Naive thymus-derived CD4-positive, alpha-beta T cell (primary cell): ENCODE results near the gene TGFBR2. TPM values are rescaled to one million over a fixed set of nuclear protein-coding genes. Genes with fewer than 3 reads are reported as not detected.

Source experiments
- ATAC-seq: fragments of 150-1000 bp; cut with Tn5 transposase; 2 replicates; pipeline ENCODE4 v1.10.0; 2021; ENCODE audit warnings: mild to moderate bottlenecking, moderate library complexity
- CTCF ChIA-PET: fragments of 350-600 bp; sonication (Branson Sonifier 250); formaldehyde crosslinking; loops from one replicate; lab custom pipeline; 2021; ENCODE audit warnings: antibody characterized with exemption; lab: Charles Lee
- POLR2A ChIA-PET: fragments of 350-600 bp; sonication (Branson Sonifier 250); formaldehyde crosslinking; loops from one replicate; lab custom pipeline; 2021; ENCODE audit warnings: antibody characterized with exemption, inconsistent platforms; lab: Charles Lee
- DNase-seq, 9 donors: peaks; one replicate each; pipeline versions ENCODE4 v3.0.0 to v3.0.0-alpha.2; 2020 to 2022; ENCODE audit warnings: mixed read lengths in 1 of 9
- H3K27ac ChIP-seq: one replicate; pipeline ENCODE4 v1.7.0; 2013; ENCODE audit warnings: mild to moderate bottlenecking, low read depth, low read length, moderate library complexity
- H3K27me3 ChIP-seq, 2 donors: one replicate each; pipeline ENCODE4 v1.7.0; 2013; ENCODE audit warnings: low read length in 2 of 2, mild to moderate bottlenecking in 2 of 2, moderate library complexity in 2 of 2; ENCODE audit not compliant: control insufficient read depth in 2 of 2, insufficient read depth in 2 of 2
- H3K36me3 ChIP-seq, 3 experiments: 1 replicate in 2 of 3; 2 replicates in 1 of 3; pipeline ENCODE4 v1.7.0; 2013; ENCODE audit warnings: low read length in 3 of 3, mild to moderate bottlenecking in 3 of 3, moderate library complexity in 1 of 3; ENCODE audit not compliant: insufficient read depth in 3 of 3, control insufficient read depth in 2 of 3
- H3K4me1 ChIP-seq, 2 donors: one replicate each; pipeline ENCODE4 v1.7.0; 2013; ENCODE audit warnings: low read length in 2 of 2, mild to moderate bottlenecking in 2 of 2, moderate library complexity in 1 of 2; ENCODE audit not compliant: control insufficient read depth in 2 of 2, insufficient read depth in 2 of 2
- H3K4me3 ChIP-seq: 2 replicates; pipeline ENCODE4 v1.7.0; 2013; ENCODE audit warnings: mild to moderate bottlenecking, low read length
- H3K9me3 ChIP-seq, 3 experiments: 1 replicate in 2 of 3; 2 replicates in 1 of 3; pipeline ENCODE4 v1.7.0; 2013; ENCODE audit warnings: low read length in 3 of 3; ENCODE audit not compliant: control insufficient read depth in 2 of 3
- H3K27ac Mint-ChIP-seq, 9 donors: one replicate each; pipeline ENCODE4 v1.8.0; 2020 to 2022; ENCODE audit warnings: mixed read lengths in 9 of 9, mild to moderate bottlenecking in 8 of 9, moderate library complexity in 5 of 9, inconsistent platforms in 2 of 9
- H3K27me3 Mint-ChIP-seq, 5 donors: one replicate each; pipeline ENCODE4 v1.8.0; 2021 to 2022; ENCODE audit warnings: mixed read lengths in 5 of 5, mild to moderate bottlenecking in 1 of 5
- H3K36me3 Mint-ChIP-seq, 5 donors: one replicate each; pipeline ENCODE4 v1.8.0; 2020 to 2022; ENCODE audit warnings: mixed read lengths in 5 of 5, mild to moderate bottlenecking in 3 of 5, inconsistent platforms in 1 of 5
- H3K4me1 Mint-ChIP-seq, 7 donors: one replicate each; pipeline ENCODE4 v1.8.0; 2020 to 2022; ENCODE audit warnings: mixed read lengths in 7 of 7, mild to moderate bottlenecking in 3 of 7, inconsistent platforms in 1 of 7
- H3K4me3 Mint-ChIP-seq, 10 donors: one replicate each; pipeline ENCODE4 v1.8.0; 2020 to 2022; ENCODE audit warnings: mild to moderate bottlenecking in 10 of 10, mixed read lengths in 10 of 10, moderate library complexity in 6 of 10, inconsistent platforms in 2 of 10
- H3K9me3 Mint-ChIP-seq, 11 donors: one replicate each; pipeline ENCODE4 v1.8.0; 2020 to 2022; ENCODE audit warnings: mixed read lengths in 11 of 11, mild to moderate bottlenecking in 4 of 11, inconsistent platforms in 1 of 11, moderate library complexity in 1 of 11
- intact Hi-C, 2 donors: fragments of 100-400 bp; cut with micrococcal nuclease; formaldehyde crosslinking; loops; one replicate each; pipeline ENCODE4 v1.15.1; 2023
- polyA plus RNA-seq, 2 donors: library from polyadenylated mRNA; unstranded; fragments of 300-500 nt; fragmentation: Illumina TruSeq; gene quantifications; one replicate each; pipeline ENCODE4 v1.2.3, GENCODE V29; 2021
- total RNA-seq, 6 experiments: library from RNA in 5 of 6; stranded (reverse) in 5 of 6; gene quantifications; 1 replicate in 5 of 6; 2 replicates in 1 of 6; pipeline ENCODE4 v1.2.3 and lab custom pipeline; 2021 to 2026

The TGFBR2 gene
- total and polyA plus RNA-seq, 7 experiments from 2014 or later, result 63.0 to 263 (median 155) TPM

DNA sequence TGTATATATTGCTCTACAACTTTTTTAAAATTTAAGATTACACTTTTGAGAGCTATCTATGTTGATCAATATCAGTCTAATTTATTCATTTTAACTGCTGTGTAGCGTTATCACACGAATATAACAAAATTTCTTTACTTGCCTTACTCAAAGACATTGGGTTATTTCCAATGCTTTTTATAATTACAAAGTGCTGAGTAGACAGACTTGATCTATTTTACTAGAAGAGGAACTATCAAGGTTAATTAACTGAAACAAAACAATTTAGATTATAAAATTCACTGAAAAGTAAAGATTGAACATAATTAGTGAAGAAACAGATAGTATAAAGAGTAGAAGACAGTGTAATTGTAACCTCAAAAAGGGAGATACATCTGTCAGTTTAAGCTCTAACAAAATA lies 105.5 kb downstream of the TGFBR2 start:
- no peaks in the 10 kb centered on the region for H3K27me3 Mint-ChIP-seq
- intact Hi-C loops, result no loop called here
- no peak overlapping the region for H3K27ac Mint-ChIP-seq
- POLR2A ChIA-PET, result interaction anchor here (1.0 kb wide), 1 partner anchor 8 kb away, joined by 3 read pairs; no protein-coding TSS in a partner anchor
- H3K9me3 Mint-ChIP-seq, result peaks cover 0 to 9% (median 3%) of the 10 kb centered on the region in 11 donors
- no peaks in the 10 kb centered on the region for H3K36me3 ChIP-seq
- peaks cover 5 to 36% (median 22%) of the 10 kb centered on the region in 7 donors for H3K4me1 Mint-ChIP-seq
- peaks cover 0 to 3% (median 3%) of the 10 kb centered on the region in 5 donors for H3K36me3 Mint-ChIP-seq
- H3K4me3 ChIP-seq, result no peak overlapping the region
- ATAC-seq (no peak), DNase-seq (no peak)
- H3K4me1 ChIP-seq, result peaks cover 0 to 11% of the 10 kb centered on the region in 2 donors
- H3K27me3 ChIP-seq, result no peaks in the 10 kb centered on the region
- H3K9me3 ChIP-seq, result no peaks in the 10 kb centered on the region
- CTCF ChIA-PET, result no interaction called here
- no peak overlapping the region for H3K27ac ChIP-seq
- no peak overlapping the region for H3K4me3 Mint-ChIP-seq

DNA sequence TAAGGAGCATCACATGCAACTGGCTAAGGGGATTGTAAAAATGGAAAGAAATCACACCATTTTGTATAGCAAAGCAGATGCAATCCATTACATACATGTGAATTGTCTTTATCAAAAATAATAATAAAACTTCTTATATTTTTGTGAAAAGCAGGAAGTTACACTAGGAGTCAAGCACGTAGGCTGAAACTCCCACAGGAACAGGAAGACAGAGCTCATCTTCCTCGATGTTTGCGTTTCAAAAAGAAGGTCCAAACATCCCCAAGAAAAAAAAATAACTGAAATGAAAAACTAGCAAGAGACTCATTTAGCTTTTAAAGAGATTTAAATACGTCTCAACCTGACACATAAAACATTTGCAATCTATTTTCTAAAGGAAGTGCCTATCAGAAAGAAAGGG lies 106.6 kb downstream of the TGFBR2 start:
- Mint-ChIP-seq H3K4me1 (peaks cover 5 to 36% (median 22%) of the 10 kb centered on the region in 7 donors), H3K27me3 (peaks cover 0 to 2% (median 0%) of the 10 kb centered on the region in 5 donors), H3K36me3 (no peaks in the 10 kb centered on the region), H3K9me3 (peaks cover 0 to 4% (median 0%) of the 10 kb centered on the region in 11 donors), H3K4me3 (peak overlapping the region in 6 of 10 donors; percentile 13 to 63 (median 39)), H3K27ac (peak overlapping the region in 1 of 9 donors; percentile 2)
- Histone ChIP-seq H3K27me3 (no peaks in the 10 kb centered on the region), H3K27ac (no peak overlapping the region), H3K9me3 (no peaks in the 10 kb centered on the region), H3K4me1 (peaks cover 0 to 11% of the 10 kb centered on the region in 2 donors), H3K36me3 (no peaks in the 10 kb centered on the region), H3K4me3 (no peak overlapping the region)
- ChIA-PET POLR2A (interaction anchor here (0.7 to 1.4 kb wide), 2 partner anchors 15 to 19 kb away, joined by 3 read pairs; no protein-coding TSS in a partner anchor), CTCF (no interaction called here)
- ATAC-seq, result no peak
- no peak for DNase-seq
- intact Hi-C loops, result no loop called here

DNA sequence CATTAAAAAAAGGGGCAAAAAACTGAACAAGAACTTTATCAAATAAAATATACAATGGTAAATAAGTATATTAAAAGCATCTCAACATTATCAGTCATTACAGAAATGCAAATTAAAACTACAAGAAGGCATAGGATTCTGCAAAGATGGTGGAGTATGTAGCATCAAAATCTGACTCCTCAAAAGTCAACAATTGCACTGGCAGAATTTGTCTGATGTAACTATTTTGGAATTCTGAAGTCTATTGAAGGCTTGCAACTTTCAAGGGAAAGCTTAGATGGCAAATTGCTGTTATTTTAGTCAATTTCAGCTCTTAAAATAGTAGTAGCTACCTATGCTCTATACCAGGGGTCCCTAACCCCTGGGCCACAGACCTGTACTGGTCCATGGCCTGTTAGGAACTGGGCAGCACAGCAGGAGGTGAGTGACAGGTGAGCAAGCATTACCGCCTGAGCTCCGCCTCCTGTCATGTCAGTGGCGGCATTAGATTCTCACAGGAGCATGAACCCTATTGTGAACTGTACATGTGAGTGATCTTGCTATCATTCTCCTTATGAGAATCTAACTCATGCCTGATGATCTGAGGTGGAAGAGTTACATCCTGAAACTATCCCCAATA lies 107.6 kb downstream of the TGFBR2 start:
- H3K4me3 Mint-ChIP-seq, result no peak overlapping the region
- no peak for DNase-seq
- Histone ChIP-seq H3K36me3 (no peaks in the 10 kb centered on the region), H3K27ac (no peak overlapping the region), H3K4me1 (peaks cover 0 to 3% of the 10 kb centered on the region in 2 donors), H3K27me3 (no peaks in the 10 kb centered on the region), H3K9me3 (no peaks in the 10 kb centered on the region), H3K4me3 (no peak overlapping the region)
- peaks cover 0 to 26% (median 13%) of the 10 kb centered on the region in 7 donors for H3K4me1 Mint-ChIP-seq
- no peaks in the 10 kb centered on the region for H3K36me3 Mint-ChIP-seq
- ChIA-PET POLR2A (interaction anchor here (0.7 to 1.4 kb wide), 3 partner anchors 16 to 610 kb away, joined by 3 read pairs; no protein-coding TSS in a partner anchor), CTCF (no interaction called here)
- intact Hi-C loops, result no loop called here
- no peak overlapping the region for H3K27ac Mint-ChIP-seq
- peaks cover 0 to 1% (median 0%) of the 10 kb centered on the region in 11 donors for H3K9me3 Mint-ChIP-seq
- H3K27me3 Mint-ChIP-seq, result peaks cover 0 to 2% (median 0%) of the 10 kb centered on the region in 5 donors
- ATAC-seq, result no peak

DNA sequence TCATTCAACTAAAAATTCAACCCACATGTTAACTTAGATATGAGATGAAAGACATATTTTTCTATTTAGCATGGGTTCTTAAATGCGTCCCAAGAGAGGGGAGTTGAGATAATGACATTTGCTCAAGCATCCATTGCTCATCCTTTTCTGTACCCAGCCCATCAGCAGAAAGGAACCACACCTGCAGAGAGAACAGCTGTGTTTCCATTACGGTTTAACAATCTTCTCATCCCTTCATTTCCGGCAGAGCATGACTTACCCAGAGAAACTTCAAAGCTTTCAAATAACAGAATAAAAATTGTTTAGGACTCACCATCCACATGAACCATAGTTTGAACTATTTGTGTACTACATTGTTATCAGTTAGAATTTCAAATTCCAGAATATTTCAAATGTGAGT lies 113.1 kb downstream of the TGFBR2 start:
- CTCF ChIA-PET, result no interaction called here
- Histone ChIP-seq H3K4me1 (no peaks in the 10 kb centered on the region), H3K27me3 (no peaks in the 10 kb centered on the region), H3K9me3 (no peaks in the 10 kb centered on the region), H3K36me3 (no peaks in the 10 kb centered on the region), H3K27ac (no peak overlapping the region), H3K4me3 (no peak overlapping the region)
- Mint-ChIP-seq H3K4me3 (no peak overlapping the region), H3K4me1 (peaks cover 0 to 1% (median 0%) of the 10 kb centered on the region in 7 donors), H3K9me3 (peaks cover 0 to 5% (median 0%) of the 10 kb centered on the region in 11 donors), H3K36me3 (peaks cover 0 to 3% (median 0%) of the 10 kb centered on the region in 5 donors), H3K27ac (no peak overlapping the region), H3K27me3 (peaks cover 0 to 2% (median 0%) of the 10 kb centered on the region in 5 donors)
- ATAC-seq (no peak), DNase-seq (no peak)
- intact Hi-C loops, result no loop called here
- POLR2A ChIA-PET, result interaction anchor here (0.7 kb wide), 1 partner anchor 400 kb away, joined by 3 read pairs; no protein-coding TSS in a partner anchor

DNA sequence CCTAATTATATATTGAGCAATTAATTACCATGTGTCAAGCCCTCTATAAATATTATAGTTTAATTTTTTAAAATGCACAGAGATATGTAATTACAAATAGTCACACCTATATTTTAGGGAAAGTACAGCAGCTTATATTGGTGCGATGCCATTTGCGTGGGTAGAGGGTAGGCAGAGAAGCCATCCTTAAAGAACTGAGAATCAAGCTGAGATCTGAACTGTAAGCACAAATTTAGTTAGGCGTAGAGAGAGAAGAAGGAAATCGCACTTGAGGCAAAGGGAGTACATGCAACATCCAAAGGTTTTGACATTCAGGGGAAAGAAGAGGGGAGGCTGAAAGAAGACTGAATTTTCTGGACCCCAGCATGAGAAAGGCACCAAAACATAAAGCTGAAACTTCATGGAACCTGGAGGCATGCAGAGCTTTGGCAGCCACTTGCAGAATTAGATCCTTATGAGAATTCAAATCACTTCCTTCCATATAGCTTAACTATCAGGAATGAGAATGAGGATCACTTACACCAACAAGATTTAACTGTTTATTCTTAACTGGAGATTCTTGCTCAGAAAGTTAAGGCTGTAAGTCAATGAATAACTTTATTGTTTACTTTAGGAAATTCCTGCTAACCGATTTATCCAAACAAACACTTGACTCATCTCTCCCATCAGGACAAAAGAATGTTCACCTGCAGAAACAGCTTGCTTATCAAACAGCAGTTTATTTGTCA lies 114.3 kb downstream of the TGFBR2 start:
- no peak overlapping the region for H3K27ac Mint-ChIP-seq
- Histone ChIP-seq H3K27ac (no peak overlapping the region), H3K36me3 (no peaks in the 10 kb centered on the region), H3K4me1 (no peaks in the 10 kb centered on the region), H3K9me3 (no peaks in the 10 kb centered on the region), H3K4me3 (no peak overlapping the region), H3K27me3 (no peaks in the 10 kb centered on the region)
- no peak for ATAC-seq
- peaks cover 0 to 12% (median 5%) of the 10 kb centered on the region in 11 donors for H3K9me3 Mint-ChIP-seq
- H3K4me1 Mint-ChIP-seq, result peaks cover 0 to 6% (median 0%) of the 10 kb centered on the region in 7 donors
- POLR2A ChIA-PET, result no interaction called here
- no peak for DNase-seq
- intact Hi-C loops, result no loop called here
- CTCF ChIA-PET, result no interaction called here
- H3K36me3 Mint-ChIP-seq, result peaks cover 0 to 9% (median 5%) of the 10 kb centered on the region in 5 donors
- peaks cover 0 to 2% (median 0%) of the 10 kb centered on the region in 5 donors for H3K27me3 Mint-ChIP-seq
- no peak overlapping the region for H3K4me3 Mint-ChIP-seq

DNA sequence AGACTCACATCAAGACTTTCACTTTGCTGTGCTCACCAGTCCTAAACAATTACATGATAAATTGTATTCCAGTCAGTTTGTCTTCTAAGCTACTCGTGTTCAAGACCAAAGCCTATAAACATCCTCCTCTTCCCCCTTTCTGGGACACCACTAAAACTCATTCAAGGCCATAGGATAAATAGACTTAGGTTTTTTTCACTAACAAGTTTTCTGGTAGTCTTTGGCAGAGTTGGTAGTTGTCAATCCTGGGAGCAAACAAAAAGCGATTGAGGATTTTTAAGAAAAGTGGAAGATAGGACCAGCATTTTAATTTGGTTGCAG lies 114.9 kb downstream of the TGFBR2 start:
- POLR2A ChIA-PET, result no interaction called here
- Mint-ChIP-seq H3K27me3 (peaks cover 0 to 2% (median 0%) of the 10 kb centered on the region in 5 donors), H3K4me3 (no peak overlapping the region), H3K36me3 (peaks cover 0 to 9% (median 5%) of the 10 kb centered on the region in 5 donors), H3K27ac (no peak overlapping the region), H3K9me3 (peaks cover 0 to 12% (median 5%) of the 10 kb centered on the region in 11 donors), H3K4me1 (peaks cover 0 to 6% (median 0%) of the 10 kb centered on the region in 7 donors)
- Histone ChIP-seq H3K36me3 (no peaks in the 10 kb centered on the region), H3K27me3 (no peaks in the 10 kb centered on the region), H3K4me3 (no peak overlapping the region), H3K4me1 (no peaks in the 10 kb centered on the region), H3K9me3 (no peaks in the 10 kb centered on the region), H3K27ac (no peak overlapping the region)
- CTCF ChIA-PET, result no interaction called here
- no peak for DNase-seq
- ATAC-seq, result no peak
- intact Hi-C loops, result no loop called here
